Stimulated activated CD8-positive, alpha-beta memory T cell treated with anti-CD3 and anti-CD28 coated beads, Interleukin-7, amount 100 ng/mL, for 1 hour (primary cell): Measurements from ENCODE around the gene STAT5A.
A peak's percentile ranks its signal among the peaks of the same experiment; 100 is the strongest.
"Not testable (repeated sequence)": the region's sequence is repeated elsewhere in the genome, so short reads cannot be mapped to it uniquely, and the experiment has no call there.

Experiments used
- DNase-seq, 2 donors: peaks; one replicate each; pipeline ENCODE4 v3.0.0-alpha.2; 2020; ENCODE audit warnings: low read depth in 2 of 2

Gene STAT5A

DNA sequence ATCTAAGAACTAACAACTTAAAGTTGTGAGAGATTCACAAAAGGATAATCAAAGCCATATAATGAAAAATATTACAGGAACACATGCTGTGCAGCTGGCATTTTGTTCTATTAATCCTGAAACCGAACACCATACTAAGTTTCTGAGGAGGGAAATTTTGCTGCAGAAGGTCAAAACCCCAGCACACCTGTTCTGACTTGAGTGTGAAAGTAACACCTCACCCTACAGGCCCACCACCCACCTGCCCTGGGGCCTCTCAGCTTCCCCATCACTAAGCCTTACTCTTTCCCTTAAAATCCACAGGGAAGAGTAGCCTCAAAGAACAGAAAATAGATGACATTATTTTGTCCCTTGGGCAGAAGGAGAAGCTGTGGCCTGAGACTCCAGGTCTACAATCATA is 44.8 kb downstream of the STAT5A start:
- DNase-seq, result no peak

DNA sequence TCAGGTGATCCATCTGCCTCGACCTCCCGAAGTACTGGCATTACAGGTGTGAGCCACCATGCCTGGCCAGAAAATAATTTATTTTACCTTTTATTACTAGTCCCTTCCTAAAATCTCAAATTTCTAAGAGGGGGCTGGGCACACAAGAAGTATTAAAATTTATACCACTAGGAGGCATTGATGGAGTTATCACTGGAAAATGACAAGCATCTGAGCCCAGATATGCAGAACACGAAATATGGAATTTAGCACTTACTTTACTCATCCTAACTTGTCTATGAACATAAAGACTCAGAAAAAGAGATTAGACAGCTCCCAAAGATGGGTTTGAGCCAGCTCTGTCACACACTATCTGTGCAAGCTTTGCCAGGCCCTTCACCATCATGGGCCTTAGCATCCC is 46.4 kb downstream of the STAT5A start:
- DNase-seq, result no peak

DNA sequence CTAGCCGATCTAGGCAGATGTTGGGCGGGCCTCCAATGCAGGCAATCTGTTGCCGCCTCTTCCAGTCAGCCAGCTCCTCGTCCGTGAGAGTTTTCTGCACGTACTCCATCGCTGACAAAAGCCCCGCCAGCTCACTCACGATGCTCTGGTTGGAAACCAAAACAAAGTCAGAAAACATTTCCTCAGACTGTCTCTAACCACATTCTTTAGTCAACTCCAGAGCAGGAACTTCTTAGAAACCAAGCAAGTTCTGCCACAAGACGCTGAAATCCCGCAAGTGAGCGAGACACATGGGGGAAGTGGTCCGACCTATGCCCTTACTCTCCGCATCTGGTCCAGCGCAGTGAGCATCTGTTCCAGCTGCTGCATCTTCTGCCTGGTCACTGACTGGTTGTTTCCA is 49.1 kb downstream of the STAT5A start:
- DNase-seq, result peak in 1 of 2 donors; percentile 33

DNA sequence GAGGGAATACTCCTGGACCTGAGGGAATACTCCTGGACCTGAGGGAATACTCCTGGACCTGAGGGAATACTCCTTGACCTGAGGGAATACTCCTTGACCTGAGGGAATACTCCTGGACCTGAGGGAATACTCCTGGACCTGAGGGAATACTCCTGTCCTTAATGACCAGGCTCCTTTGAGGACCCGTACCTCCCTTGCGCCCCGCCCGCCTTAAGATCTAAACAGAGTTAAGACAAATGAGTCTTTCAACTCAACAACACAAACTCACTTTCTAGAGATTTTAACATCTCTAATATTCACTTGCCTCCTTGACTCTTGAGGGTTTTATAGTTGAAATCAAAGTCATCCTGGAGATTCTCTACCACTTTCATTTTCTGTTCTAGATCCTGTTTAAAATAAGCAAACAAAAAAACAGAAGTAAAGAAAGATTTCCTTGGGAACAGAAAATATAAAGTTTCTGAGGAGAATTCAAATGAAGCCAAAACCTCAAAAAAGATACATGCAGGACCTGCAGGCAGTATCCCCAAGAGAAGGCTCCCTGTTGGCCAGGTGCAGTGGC is 50.2 kb downstream of the STAT5A start:
- no peak for DNase-seq

- no peak for DNase-seq
Measured at GRCh38 chr17:42339221-42339620, 50.9 kb downstream of the STAT5A start.

DNA sequence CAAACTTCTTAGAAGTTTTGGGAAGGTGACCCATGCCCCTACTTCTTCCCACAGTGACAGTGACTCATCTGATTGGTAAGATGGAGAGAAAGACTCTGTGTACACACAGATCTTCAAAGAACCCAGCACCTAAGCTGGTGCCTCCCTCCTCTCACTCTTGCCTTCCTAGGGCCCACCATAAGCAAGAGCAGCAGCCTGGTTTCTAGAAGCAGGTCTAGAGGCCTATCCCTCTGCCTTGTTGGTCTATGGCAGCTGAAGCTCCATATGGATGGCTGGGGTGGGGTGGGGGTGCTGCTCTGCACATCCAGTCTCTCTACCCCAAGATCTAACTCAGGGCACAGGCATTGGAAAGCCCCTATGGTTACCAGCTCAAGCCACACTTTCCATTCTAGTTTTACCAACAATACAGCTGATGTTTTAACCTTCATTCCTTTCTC is 52.4 kb downstream of the STAT5A start:
- DNase-seq, result no peak

- DNase-seq, result no peak
Measured at GRCh38 chr17:42341568-42341967, 53.3 kb downstream of the STAT5A start.

GRCh38 chr17:42342242-42343008 is 54.1 kb downstream of the STAT5A start:
- DNase-seq, result no peak

DNA sequence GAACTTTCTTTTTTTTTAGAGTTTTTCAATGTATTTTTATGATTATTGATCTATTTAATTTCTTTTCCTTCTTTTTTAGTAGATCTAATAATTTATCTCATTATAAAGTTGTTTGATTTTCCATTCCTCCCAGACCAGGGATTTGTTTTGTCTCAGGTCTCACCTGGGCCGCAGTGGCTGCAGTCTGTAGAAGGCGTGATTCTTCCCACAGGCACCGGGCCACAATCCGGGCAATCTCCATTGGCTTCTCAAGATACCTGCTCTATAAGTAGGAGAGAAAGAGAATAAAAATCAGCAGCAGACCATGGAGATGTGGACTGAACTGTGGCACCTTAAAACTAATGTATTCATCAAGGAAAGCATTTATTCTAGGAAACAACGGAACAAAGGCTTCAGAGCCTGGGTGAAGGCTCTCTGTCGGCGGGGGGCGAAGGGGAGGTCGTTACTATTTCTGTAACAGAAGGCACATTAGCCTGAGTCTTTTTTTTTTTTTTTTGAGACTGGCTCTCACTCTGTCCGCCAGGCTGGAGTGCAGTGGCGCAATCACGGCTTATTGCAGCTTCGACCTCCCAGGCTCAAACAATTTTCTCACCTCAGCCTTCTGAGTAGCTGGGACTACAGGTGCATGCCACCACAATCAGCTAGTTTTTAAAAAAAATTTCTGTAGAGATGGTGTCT is 57.2 kb downstream of the STAT5A start:
- DNase-seq, result no peak

DNA sequence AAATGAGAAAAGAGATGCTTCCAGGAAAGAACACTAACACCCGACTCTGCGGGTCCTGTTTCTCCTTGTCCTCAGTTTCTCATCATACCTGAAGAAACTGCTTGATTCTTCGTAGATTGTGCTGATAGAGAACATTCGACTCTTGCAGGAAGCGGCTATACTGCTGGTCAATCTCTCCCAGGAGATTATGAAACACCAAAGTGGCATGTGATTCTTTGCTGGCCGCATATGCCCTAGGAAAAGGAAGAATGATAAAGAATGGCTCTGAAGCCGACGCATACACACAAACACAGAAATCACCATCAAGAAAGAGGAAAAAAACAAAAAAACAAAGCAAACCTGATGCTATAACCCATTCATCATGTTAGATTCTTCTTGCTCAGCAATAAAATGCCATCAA is 58.2 kb downstream of the STAT5A start:
- DNase-seq, result no peak

- DNase-seq, result no peak
Measured at GRCh38 chr17:42347198-42347597, 58.9 kb downstream of the STAT5A start.

- DNase-seq, result no peak
Measured at GRCh38 chr17:42347606-42348005, 59.3 kb downstream of the STAT5A start.

DNA sequence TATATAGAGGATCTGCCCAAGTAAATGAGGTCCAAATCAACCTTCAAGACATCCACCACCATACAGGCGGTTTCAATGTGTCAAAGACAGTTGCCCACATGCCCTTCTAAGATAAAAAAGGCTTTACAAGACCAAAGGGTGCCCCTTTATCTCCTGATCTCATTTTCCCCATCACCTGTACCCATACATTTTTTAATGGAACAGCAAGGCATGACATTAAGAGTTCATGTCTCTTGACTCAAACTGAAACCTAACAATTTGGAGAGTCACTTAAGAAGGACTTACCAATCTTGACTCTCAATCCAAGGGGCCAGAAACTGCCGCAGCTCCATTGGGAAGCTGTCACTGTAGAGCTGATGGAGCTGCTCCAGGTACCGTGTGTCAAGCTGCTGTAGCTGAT is 59.8 kb downstream of the STAT5A start:
- no peak for DNase-seq

DNA sequence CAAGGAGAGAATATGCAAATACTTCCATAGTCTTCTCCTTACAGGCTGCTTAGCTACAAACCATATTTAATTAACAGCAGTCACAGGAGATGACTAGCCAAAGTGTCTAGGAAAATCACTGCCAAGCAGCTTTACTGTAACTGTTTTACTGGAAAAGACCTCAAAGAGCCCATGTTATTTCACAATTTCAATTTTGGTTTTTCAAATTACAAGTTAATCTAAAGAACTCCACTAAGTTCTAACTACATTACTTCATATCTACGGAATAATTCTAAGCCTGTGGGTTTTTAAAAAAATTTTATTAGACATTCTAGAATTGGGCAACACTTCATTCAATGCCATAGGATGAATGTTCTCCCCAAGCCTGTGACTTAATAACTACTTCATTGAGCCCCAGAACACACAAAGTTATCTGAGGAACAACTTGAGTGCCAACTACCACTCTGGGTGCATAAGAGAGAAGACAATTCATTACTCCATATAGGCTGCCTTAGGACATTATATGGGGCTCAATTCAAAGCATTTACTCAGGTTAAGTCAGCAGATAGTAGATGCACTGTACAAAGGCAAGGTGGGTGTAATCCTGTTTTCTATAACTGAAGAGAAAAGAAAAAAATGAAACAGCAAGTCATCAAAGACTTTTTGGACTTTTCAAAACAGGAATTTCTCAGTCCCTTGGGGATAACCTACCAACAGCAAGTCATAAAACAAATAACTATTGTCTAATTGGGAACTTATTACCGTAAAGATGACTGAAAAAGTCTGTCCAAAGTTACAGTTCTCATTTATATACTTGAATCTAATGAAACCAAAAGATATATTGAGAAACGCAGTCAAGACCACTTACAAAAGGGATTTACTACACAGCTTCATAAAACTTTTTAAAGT is 66.9 kb downstream of the STAT5A start:
- no peak for DNase-seq

DNA sequence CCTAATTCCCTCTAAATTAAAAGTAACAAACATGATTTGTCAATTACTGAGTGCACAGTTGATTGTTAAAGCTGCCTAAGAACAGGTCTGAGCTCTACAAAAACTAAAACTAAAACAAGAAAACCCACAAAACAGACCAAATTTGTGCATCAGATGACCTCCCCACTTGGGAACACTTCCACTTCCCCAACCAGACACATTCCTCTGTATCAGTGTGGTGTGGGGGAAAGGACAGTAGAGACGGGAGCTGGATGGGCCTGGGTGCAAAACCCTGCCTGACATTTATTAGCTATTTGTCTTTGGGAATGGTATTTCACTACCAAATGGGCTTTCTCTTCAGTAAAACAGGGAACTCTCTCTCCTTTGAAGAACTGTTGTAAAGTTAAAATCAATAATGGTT is 70.1 kb downstream of the STAT5A start:
- DNase-seq, result no peak

DNA sequence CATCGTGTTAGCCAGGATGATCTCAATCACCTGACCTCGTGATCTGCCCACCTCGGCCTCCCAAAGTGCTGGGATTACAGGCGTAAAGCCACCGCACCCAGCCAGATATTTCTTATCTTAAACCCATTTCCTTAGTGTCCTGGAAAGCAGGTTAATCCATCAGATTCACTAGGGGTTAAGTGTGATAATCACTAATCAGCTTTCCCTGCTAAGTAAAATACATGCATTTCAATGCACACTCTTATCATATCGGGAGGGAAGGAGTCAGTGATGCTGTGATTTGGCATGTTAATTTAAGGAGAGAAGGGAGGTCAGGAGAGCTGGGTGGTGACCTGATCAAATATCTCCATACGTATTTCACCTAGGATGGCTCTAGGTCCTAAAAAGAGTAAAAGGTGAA is 70.8 kb downstream of the STAT5A start:
- no peak for DNase-seq

DNA sequence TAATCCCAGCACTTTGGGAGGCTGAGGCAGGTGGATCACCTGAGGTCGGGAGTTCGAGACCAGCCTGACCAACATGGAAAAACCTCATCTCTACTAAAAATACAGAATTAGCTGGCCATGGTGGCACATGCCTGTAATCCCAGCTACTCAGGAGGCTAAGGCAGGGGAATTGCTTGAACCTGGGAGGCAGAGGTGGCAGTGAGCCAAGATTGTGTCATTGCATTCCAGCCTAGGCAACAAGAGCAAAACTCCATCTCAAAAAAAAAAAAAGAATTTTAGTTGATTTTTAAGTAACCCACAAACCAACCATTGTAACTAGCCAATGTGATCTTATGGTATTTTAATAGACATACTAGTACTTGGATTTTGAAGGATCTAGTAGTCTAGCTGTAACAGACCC is 72.1 kb downstream of the STAT5A start:
- DNase-seq, result not testable (repeated sequence)
